ENCODE measurements around the gene ADARB1. TPM values are rescaled to one million over a fixed set of nuclear protein-coding genes. Genes with fewer than 3 reads are reported as not detected.

ADARB1 gene
- total RNA-seq, 1 donor from 2014 or later: 25.8 TPM

- Histone ChIP-seq H3K9ac (ENCODE audit: low read length) (no peak overlapping the region), H4K20me1 (ENCODE audit: insufficient read depth, low read length) (no peaks in the 10 kb centered on the region), H3K36me3 (ENCODE audit: insufficient read depth, low read length) (no peaks in the 10 kb centered on the region), H3K27me3 (ENCODE audit: insufficient read depth, low read length) (peaks cover 5% of the 10 kb centered on the region), H3K79me2 (ENCODE audit: insufficient read depth, low read length) (no peaks in the 10 kb centered on the region), H3K4me3 (ENCODE audit: insufficient read depth, low read depth, low read length) (no peak overlapping the region), H2AFZ (ENCODE audit: low read depth, low read length) (no peak overlapping the region), H3K9me3 (ENCODE audit: insufficient read depth, low read depth, low read length) (peaks cover 13% of the 10 kb centered on the region), H3K4me2 (ENCODE audit: low read length) (no peak overlapping the region), H3K4me1 (ENCODE audit: insufficient read depth, low read length) (no peaks in the 10 kb centered on the region), H3K27ac (ENCODE audit: low read depth, low read length) (no peak overlapping the region)
- Mint-ChIP-seq H3K27ac (ENCODE audit: unreplicated experiment) (no peak overlapping the region), H3K9me3 (ENCODE audit: unreplicated experiment) (peaks cover 13% of the 10 kb centered on the region), H3K4me3 (ENCODE audit: unreplicated experiment) (no peak overlapping the region), H3K4me1 (ENCODE audit: low read depth, unreplicated experiment) (peaks cover 2% of the 10 kb centered on the region), H3K36me3 (ENCODE audit: low read depth, unreplicated experiment) (no peaks in the 10 kb centered on the region), H3K27me3 (ENCODE audit: low read depth, unreplicated experiment) (peaks cover 23% of the 10 kb centered on the region)
- DNase-seq (ENCODE audit: low read depth) (no peak), FAIRE-seq (no peak)
- no peak for TF ChIP-seq EZH2 (IDR thresholded peaks at IDR 0.05; ENCODE audit: insufficient read depth, low read length)
- TF ChIP-seq, protein P1, sequence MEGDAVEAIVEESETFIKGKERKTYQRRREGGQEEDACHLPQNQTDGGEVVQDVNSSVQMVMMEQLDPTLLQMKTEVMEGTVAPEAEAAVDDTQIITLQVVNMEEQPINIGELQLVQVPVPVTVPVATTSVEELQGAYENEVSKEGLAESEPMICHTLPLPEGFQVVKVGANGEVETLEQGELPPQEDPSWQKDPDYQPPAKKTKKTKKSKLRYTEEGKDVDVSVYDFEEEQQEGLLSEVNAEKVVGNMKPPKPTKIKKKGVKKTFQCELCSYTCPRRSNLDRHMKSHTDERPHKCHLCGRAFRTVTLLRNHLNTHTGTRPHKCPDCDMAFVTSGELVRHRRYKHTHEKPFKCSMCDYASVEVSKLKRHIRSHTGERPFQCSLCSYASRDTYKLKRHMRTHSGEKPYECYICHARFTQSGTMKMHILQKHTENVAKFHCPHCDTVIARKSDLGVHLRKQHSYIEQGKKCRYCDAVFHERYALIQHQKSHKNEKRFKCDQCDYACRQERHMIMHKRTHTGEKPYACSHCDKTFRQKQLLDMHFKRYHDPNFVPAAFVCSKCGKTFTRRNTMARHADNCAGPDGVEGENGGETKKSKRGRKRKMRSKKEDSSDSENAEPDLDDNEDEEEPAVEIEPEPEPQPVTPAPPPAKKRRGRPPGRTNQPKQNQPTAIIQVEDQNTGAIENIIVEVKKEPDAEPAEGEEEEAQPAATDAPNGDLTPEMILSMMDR (IDR thresholded peaks at IDR 0.05; ENCODE audit: insufficient read depth, low read depth, low read length): no peak
Measured at GRCh38 chr21:45039317-45040156, 34.8 kb upstream of the ADARB1 start.

- TF ChIP-seq, protein P1 (IDR thresholded peaks at IDR 0.05; ENCODE audit: insufficient read depth, low read depth, low read length): no peak
- no peak for TF ChIP-seq EZH2 (IDR thresholded peaks at IDR 0.05; ENCODE audit: insufficient read depth, low read length)
- H3K9ac ChIP-seq (ENCODE audit: low read length): no peak overlapping the region
- H3K27me3 ChIP-seq (ENCODE audit: insufficient read depth, low read length): peaks cover 7% of the 10 kb centered on the region
- Mint-ChIP-seq H3K4me1 (ENCODE audit: low read depth, unreplicated experiment) (peaks cover 2% of the 10 kb centered on the region), H3K27ac (ENCODE audit: unreplicated experiment) (no peak overlapping the region), H3K36me3 (ENCODE audit: low read depth, unreplicated experiment) (peaks cover 2% of the 10 kb centered on the region), H3K4me3 (ENCODE audit: unreplicated experiment) (no peak overlapping the region), H3K27me3 (ENCODE audit: low read depth, unreplicated experiment) (peaks cover 30% of the 10 kb centered on the region), H3K9me3 (ENCODE audit: unreplicated experiment) (peaks cover 15% of the 10 kb centered on the region)
- H3K4me3 ChIP-seq (ENCODE audit: insufficient read depth, low read depth, low read length): no peak overlapping the region
- no peak overlapping the region for H2AFZ ChIP-seq (ENCODE audit: low read depth, low read length)
- DNase-seq (ENCODE audit: low read depth) (no peak), FAIRE-seq (no peak)
- H3K79me2 ChIP-seq (ENCODE audit: insufficient read depth, low read length): no peaks in the 10 kb centered on the region
- H3K36me3 ChIP-seq (ENCODE audit: insufficient read depth, low read length): no peaks in the 10 kb centered on the region
- no peak overlapping the region for H3K27ac ChIP-seq (ENCODE audit: low read depth, low read length)
- H3K4me1 ChIP-seq (ENCODE audit: insufficient read depth, low read length): no peaks in the 10 kb centered on the region
- no peaks in the 10 kb centered on the region for H4K20me1 ChIP-seq (ENCODE audit: insufficient read depth, low read length)
- H3K4me2 ChIP-seq (ENCODE audit: low read length): no peak overlapping the region
- peaks cover 13% of the 10 kb centered on the region for H3K9me3 ChIP-seq (ENCODE audit: insufficient read depth, low read depth, low read length)
Measured at GRCh38 chr21:45040157-45040711, 34.1 kb upstream of the ADARB1 start.

DNA sequence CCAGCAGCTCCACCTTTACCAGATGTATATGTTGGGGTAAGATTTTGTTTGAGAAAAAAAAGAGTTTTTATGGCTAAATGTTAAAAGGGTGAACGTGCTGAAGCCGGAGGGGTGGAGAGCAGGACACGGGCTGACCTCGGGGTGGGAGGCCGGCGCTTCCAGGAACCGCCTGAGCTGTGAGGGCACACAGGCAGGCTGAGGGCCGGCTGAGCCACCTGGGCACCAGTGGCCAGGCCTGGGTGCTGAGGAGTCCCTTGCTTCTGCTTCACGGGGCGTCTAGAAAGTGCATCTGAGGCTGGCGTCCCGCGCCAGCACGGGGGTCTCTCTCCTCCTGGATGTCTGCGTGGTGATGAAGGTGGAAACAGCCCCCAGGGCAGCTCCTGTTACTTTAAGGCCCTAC, 33.6 kb upstream of the ADARB1 start:
- H3K36me3 ChIP-seq (ENCODE audit: insufficient read depth, low read length): no peaks in the 10 kb centered on the region
- H2AFZ ChIP-seq (ENCODE audit: low read depth, low read length): no peak overlapping the region
- TF ChIP-seq, protein P1 (IDR thresholded peaks at IDR 0.05; ENCODE audit: insufficient read depth, low read depth, low read length): no peak
- no peak for TF ChIP-seq EZH2 (IDR thresholded peaks at IDR 0.05; ENCODE audit: insufficient read depth, low read length)
- H4K20me1 ChIP-seq (ENCODE audit: insufficient read depth, low read length): no peaks in the 10 kb centered on the region
- peaks cover 9% of the 10 kb centered on the region for H3K27me3 ChIP-seq (ENCODE audit: insufficient read depth, low read length)
- peaks cover 3% of the 10 kb centered on the region for H3K36me3 Mint-ChIP-seq (ENCODE audit: low read depth, unreplicated experiment)
- no peaks in the 10 kb centered on the region for H3K79me2 ChIP-seq (ENCODE audit: insufficient read depth, low read length)
- peaks cover 2% of the 10 kb centered on the region for H3K4me1 Mint-ChIP-seq (ENCODE audit: low read depth, unreplicated experiment)
- no peak overlapping the region for H3K27ac ChIP-seq (ENCODE audit: low read depth, low read length)
- H3K4me3 ChIP-seq (ENCODE audit: insufficient read depth, low read depth, low read length): no peak overlapping the region
- H3K9ac ChIP-seq (ENCODE audit: low read length): no peak overlapping the region
- H3K27me3 Mint-ChIP-seq (ENCODE audit: low read depth, unreplicated experiment): peaks cover 32% of the 10 kb centered on the region
- DNase-seq (ENCODE audit: low read depth): no peak
- H3K9me3 Mint-ChIP-seq (ENCODE audit: unreplicated experiment): peaks cover 16% of the 10 kb centered on the region
- H3K9me3 ChIP-seq (ENCODE audit: insufficient read depth, low read depth, low read length): peaks cover 13% of the 10 kb centered on the region
- no peak overlapping the region for H3K27ac Mint-ChIP-seq (ENCODE audit: unreplicated experiment)
- H3K4me3 Mint-ChIP-seq (ENCODE audit: unreplicated experiment): no peak overlapping the region
- no peak for FAIRE-seq
- no peak overlapping the region for H3K4me2 ChIP-seq (ENCODE audit: low read length)
- no peaks in the 10 kb centered on the region for H3K4me1 ChIP-seq (ENCODE audit: insufficient read depth, low read length)

All from astrocyte (in vitro differentiated cells and primary cell).